GM21737 (cell line): ENCODE data around the gene MADD.
"Not testable (repeated sequence)": the region's sequence is repeated elsewhere in the genome, so short reads cannot be mapped to it uniquely, and the experiment has no call there.

Experiments used
- ATAC-seq: cut with Tn5 transposase; IDR thresholded peaks from one replicate; pipeline ENCODE4 v1.9.1; 2021; ENCODE audit warnings: mild to moderate bottlenecking, moderate library complexity; ENCODE audit not compliant: unreplicated experiment

MADD gene

DNA sequence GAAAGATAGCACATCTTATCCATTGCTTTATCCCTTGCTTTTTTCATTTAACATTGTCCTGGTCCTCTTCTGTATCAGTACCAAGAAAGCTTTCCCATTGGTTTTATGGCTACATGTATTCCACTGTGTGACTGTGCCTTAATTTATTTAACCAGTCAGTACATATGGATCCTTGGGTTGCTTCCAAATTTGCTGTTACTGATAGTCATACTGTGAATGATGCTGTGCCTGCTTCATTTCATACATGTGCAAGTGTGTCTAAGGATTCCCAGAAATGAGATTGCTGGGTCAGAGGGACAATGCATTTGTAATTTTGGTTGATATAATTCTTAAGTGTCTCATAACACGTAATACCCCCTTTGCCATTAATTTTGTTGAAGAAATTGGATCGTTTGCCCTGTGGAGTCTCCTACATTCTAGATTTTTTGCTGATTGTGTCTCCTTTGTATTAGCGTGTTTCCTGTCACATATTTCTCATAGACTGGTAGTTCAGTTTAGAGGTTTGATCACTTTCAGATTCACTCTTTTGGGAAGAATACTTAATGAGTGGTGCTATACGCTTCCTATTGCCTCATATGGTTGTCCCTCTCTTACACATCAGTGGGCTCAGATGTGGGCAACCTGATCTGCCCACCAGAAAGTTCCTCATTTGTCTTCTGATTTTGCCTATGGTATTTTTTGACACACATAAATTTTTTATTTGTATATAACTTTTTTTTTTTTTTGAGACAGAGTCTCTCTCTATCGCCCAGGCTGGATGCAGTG is 47.3 kb downstream of the MADD start:
- ATAC-seq, result peak; percentile 86

- no peak for ATAC-seq
Measured at GRCh38 chr11:47318166-47318565, 48.2 kb downstream of the MADD start.

- ATAC-seq, result no peak
Measured at GRCh38 chr11:47324520-47324919, 54.6 kb downstream of the MADD start.

DNA sequence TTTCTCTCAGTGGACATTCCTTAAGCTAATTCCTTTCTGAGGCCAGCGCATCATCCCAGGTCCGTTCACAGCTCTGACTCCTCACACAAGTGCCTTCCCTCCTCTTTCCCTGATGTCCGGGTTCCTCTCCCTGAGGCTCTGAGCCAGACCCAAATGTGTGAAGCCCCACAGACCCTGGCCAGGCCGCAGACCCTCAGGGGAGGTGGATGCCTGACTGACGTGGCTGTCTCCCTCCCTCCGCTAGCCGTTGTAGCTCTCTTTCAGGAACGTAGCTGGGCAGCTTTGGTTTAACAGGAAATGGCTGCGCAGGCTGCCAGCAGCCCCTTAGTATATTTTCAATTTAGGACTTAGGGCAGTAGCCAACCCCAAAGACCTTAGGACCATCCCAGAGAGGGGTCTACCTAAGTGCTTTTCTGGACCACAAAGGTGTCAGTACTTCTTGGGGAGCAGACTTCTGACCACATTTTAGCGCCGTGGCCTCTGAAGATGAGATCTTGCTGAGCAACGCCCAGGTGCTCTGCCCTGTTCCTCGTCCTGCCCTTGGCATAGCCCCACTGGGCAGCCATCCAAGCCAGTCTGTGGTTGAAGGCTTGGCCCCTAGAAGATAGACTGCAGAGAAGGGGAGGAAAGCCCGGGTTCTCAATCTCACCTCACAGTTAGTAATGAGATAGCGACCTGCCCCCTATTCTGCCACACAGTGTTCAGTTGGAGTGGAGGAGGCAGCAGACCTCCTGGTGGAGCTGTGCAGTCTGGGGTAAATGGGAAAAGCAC is 55.5 kb downstream of the MADD start:
- no peak for ATAC-seq

- no peak for ATAC-seq
Measured at GRCh38 chr11:47326198-47326597, 56.3 kb downstream of the MADD start.

GRCh38 chr11:47327025-47327424 is 57.1 kb downstream of the MADD start:
- ATAC-seq, result no peak

DNA sequence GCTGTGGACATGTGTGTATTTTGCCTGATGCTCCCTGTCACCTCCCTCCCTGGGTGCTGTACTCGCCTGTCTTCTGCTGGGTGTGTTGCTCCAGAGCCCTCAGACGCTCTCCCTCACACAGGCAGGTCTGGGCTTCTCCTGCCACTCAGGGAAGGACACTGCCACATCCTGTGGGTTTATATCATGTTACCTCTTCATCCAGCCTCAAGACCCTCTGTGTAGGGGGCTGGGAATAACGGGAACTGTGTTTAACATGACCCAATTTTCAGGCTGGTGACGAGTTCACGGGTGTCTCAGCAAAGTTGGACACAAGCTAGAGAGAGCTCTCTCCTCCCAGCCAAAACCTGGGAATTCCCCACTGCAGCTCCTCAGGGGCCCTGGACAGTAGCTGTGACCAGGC is 58.0 kb downstream of the MADD start:
- no peak for ATAC-seq

- ATAC-seq, result peak; percentile 73
Measured at GRCh38 chr11:47328449-47329390, 58.8 kb downstream of the MADD start.

DNA sequence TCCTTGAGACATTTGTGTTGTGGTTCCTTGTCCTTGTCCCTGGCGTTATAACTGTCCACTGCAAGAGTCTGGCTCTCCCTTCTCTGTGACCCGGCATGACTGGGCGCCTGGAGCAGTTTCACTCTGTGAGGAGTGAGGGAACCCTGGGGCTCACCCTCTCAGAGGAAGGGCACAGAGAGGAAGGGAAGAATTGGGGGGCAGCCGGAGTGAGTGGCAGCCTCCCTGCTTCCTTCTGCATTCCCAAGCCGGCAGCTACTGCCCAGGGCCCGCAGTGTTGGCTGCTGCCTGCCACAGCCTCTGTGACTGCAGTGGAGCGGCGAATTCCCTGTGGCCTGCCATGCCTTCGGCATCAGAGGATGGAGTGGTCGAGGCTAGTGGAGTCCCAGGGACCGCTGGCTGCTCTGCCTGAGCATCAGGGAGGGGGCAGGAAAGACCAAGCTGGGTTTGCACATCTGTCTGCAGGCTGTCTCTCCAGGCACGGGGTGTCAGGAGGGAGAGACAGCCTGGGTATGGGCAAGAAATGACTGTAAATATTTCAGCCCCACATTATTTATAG is 59.6 kb downstream of the MADD start:
- no peak for ATAC-seq

DNA sequence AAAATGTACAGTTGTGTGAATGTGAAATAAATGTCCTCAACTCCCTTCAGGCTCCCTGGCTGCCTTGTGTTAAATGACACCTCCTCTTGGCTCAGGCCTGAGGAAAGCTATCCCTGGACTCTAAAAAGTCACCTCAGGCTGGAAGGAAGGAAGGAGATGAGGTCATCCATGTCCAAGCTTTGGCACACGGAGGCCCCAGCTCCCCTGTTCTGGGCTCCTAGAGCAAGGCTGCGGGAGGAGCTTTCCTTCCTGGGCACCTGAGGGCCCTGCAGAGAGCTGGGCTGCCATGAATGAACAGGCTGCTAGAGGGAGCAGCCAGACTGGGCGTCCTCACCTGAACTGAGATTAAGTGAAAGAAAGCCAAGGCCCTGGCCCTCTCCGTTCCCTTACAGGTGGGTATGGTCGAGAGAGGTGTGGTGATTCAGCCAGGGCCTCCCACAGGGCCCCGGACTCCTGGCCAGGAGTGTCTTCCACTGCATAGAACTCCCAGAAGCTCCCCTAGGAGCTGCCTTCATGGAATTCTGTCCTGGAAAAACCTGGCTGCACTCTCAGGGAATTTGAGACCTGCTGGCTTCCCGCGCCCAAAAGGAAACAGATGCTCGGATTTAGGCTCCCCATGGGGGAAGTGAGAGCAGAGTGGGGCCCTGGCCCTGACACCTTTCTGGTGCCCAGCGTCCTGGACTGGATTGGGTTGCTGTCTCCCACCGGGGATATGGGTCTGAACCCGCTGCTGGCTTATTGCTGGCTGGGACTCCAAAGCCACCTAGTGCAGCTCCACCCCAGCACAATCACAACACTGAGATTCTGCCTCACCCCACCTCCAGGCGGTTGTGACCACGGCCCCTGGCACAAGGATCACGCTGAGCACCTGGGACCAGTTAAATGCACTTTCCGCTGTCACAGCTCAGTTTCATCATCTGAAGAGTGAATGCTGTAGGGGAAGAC is 60.3 kb downstream of the MADD start:
- no peak for ATAC-seq

DNA sequence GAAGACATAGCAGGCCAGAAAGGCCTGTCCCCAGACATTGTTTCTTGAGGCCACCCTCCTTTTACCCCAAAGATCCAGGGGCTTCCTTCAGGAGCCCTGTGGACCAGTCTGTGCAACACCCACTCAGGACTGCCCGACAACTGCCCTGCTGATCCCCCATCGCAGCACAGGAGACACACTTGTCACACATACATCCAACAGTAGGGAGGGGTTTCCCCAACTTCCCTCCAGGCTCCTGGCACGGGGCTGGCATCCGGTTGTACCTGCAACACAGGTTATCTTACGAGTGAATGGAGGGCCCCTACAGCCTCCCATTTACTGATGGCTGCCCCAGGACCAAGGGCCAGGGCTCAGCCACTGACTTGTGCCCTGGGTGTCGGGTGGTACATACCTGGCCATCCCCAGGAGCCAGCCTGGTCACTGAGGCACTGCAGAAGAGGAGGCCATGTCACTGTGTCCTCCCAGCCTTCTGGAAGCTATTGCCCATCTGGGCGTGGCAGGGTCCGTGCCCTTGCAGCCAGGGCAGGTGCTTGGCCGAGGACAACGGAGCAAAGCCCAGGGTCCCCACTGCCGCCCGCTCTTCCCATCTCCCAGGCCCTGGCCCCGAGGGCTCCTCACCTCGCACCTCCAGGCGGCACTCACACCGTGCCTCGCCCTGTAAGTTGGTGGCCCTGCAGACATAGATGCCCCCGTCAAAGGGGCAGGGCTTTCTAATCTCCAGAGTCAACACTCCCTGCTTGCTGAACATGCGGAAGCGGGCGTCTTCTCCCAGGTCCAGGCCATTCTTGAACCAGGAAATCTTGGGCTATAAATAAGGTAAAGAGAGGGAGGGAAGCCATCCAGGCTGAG is 61.7 kb downstream of the MADD start:
- no peak for ATAC-seq

- ATAC-seq, result no peak
Measured at GRCh38 chr11:47332303-47332711, 62.4 kb downstream of the MADD start.

DNA sequence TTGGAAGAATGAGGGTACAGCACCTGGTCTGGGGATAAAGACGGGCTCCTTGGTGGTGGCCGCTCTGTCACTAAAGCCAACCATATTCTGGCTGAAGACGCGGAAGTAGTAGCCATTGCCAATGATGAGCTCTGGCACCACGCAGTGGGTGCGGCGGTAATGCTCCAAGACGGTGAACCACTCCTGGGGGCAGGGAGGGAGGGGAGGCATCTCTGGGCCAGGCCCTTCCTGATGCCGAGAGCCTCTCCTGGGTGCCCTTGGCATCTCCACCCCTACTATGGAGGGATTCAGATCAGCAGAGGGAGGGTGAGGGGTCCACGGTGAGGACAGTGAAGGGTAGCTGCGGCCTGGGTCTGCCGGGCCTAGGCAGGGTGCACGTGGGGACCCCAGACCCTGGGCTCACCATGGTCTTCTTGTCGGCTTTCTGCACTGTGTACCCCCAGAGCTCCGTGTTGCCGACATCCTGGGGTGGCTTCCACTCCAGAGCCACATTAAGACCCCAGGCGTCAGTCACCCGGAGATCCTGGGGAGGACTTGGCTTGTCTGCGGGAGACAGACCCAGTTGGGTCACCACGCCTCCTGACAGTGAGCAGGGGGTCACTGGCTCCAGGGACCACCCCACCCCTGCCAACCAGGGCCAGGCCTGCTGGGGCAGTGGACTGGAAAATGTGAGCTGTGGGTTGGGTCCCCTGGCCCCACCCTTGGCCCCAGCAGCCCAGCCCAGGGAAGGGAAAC is 63.0 kb downstream of the MADD start:
- no peak for ATAC-seq

- no peak for ATAC-seq
Measured at GRCh38 chr11:47333526-47333845, 63.6 kb downstream of the MADD start.

DNA sequence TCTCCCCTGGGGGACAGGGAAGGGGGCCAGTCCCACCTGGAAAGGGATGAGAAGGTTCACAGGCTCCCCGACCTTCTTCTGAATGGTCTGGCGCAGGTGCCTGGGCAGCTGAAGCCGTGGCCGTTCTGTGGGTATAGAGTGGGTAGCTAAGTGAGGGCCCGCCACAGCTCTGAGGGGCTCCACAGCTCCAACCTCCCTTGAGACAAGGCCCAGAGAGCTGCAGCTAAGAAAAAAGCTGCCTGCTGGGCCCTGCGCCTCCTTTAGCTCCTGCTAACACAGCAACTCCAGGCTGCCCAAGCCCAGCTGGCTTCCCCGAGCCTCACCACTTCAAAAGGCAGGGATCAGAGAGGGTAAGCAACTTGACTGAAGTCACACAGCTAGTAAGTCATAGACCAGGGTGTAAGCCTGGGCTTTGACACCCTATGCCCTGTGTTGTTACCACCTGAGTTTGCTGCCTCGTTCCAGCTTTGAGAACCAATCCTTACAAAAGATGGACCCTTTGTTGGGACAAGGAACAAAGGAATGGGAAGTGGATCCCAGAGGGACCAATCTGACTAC is 64.0 kb downstream of the MADD start:
- ATAC-seq, result no peak

- ATAC-seq, result not testable (repeated sequence)
Measured at GRCh38 chr11:47334699-47335411, 64.9 kb downstream of the MADD start.

GRCh38 chr11:47335733-47336132 is 65.8 kb downstream of the MADD start:
- ATAC-seq, result no peak
